NCI-H748 treated with DMSO at 0.1 percent for 48 hours (cell line): ENCODE measurements around the gene CENPT.
"Not testable (repeated sequence)": the region's sequence is repeated elsewhere in the genome, so short reads cannot be mapped to it uniquely, and the experiment has no call there.

Source experiments
- DNase-seq: peaks from one replicate; lab custom pipeline; 2025; lab: John Stamatoyannopoulos, UW

CENPT gene

GRCh38 chr16:67846063-67846319 lies 1.5 kb downstream of the CENPT start:
- DNase-seq, result no peak

GRCh38 chr16:67845291-67846062 lies 2.0 kb downstream of the CENPT start:
- DNase-seq, result no peak

- DNase-seq, result no peak
Observed at GRCh38 chr16:67844497-67844896, 3.0 kb downstream of the CENPT start.

- no peak for DNase-seq
Observed at GRCh38 chr16:67843343-67843765, 4.1 kb downstream of the CENPT start.

- DNase-seq, result no peak
Observed at GRCh38 chr16:67842509-67843342, 4.8 kb downstream of the CENPT start.

GRCh38 chr16:67841816-67842508 lies 5.5 kb downstream of the CENPT start, which contains the start of gene THAP11:
Gene THAP11, plus strand, starts transcription at chr16:67842320. Its CDS starts 235 bp downstream, at chr16:67842555.
- peak; percentile 90 for DNase-seq

GRCh38 chr16:67841198-67841815 lies 6.2 kb downstream of the CENPT start:
- no peak for DNase-seq

- no peak for DNase-seq
Observed at GRCh38 chr16:67837811-67838210, 9.7 kb downstream of the CENPT start.

- DNase-seq, result not testable (repeated sequence)
Observed at GRCh38 chr16:67837190-67837589, 10.3 kb downstream of the CENPT start.

GRCh38 chr16:67834242-67834614 lies 13.3 kb downstream of the CENPT start:
- no peak for DNase-seq

GRCh38 chr16:67833415-67834241 lies 13.9 kb downstream of the CENPT start:
- DNase-seq, result peak; percentile 70

- no peak for DNase-seq
Observed at GRCh38 chr16:67833030-67833414, 14.5 kb downstream of the CENPT start.

GRCh38 chr16:67828651-67829050 lies 18.8 kb downstream of the CENPT start:
- DNase-seq, result no peak

GRCh38 chr16:67825906-67826305 lies 21.6 kb downstream of the CENPT start:
- no peak for DNase-seq

- DNase-seq, result no peak
Observed at GRCh38 chr16:67825119-67825518, 22.4 kb downstream of the CENPT start.

GRCh38 chr16:67822511-67822910 lies 25.0 kb downstream of the CENPT start:
- no peak for DNase-seq

- DNase-seq, result no peak
Observed at GRCh38 chr16:67820608-67821259, 26.8 kb downstream of the CENPT start.

- DNase-seq, result no peak
Observed at GRCh38 chr16:67814567-67814966, 32.9 kb downstream of the CENPT start.

GRCh38 chr16:67811899-67812298 lies 35.6 kb downstream of the CENPT start:
- DNase-seq, result no peak

GRCh38 chr16:67807148-67807682 lies 40.3 kb downstream of the CENPT start:
- DNase-seq, result no peak
